NCI-H1417 (cell line): ENCODE measurements around the gene ELFN2.
"Not testable (repeated sequence)": the region's sequence is repeated elsewhere in the genome, so short reads cannot be mapped to it uniquely, and the experiment has no call there.

Source experiments
- DNase-seq, 3 experiments: peaks; one replicate each; lab custom pipeline; 2025; lab: John Stamatoyannopoulos, UW

ELFN2 gene

GRCh38 chr22:37335806-37336199, 91.5 kb downstream of the ELFN2 start:
- no peak for DNase-seq

- DNase-seq, result peak in 2 of 3 experiments; percentile 52 to 75
These were observed 92.1 kb downstream of the ELFN2 start for GRCh38 chr22:37334859-37335805.

- DNase-seq, result peak in 2 of 3 experiments; percentile 49 to 58
These were observed 92.8 kb downstream of the ELFN2 start for GRCh38 chr22:37334461-37334858.

- no peak for DNase-seq
These were observed 93.4 kb downstream of the ELFN2 start for GRCh38 chr22:37333724-37334460.

- no peak for DNase-seq
These were observed 95.3 kb downstream of the ELFN2 start for GRCh38 chr22:37331856-37332536.

- peak in 1 of 3 experiments; percentile 13 for DNase-seq
These were observed 96.2 kb downstream of the ELFN2 start for GRCh38 chr22:37331034-37331428.

- DNase-seq, result peak; percentile 34 to 74 (median 40)
These were observed 96.9 kb downstream of the ELFN2 start for GRCh38 chr22:37330200-37331033.

GRCh38 chr22:37329238-37330140, 97.8 kb downstream of the ELFN2 start:
- DNase-seq, result no peak

- not testable (repeated sequence) for DNase-seq
These were observed 98.6 kb downstream of the ELFN2 start for GRCh38 chr22:37328538-37329237.

- no peak for DNase-seq
These were observed 99.3 kb downstream of the ELFN2 start for GRCh38 chr22:37328017-37328416.

GRCh38 chr22:37326726-37327125, 100.6 kb downstream of the ELFN2 start:
- DNase-seq, result no peak

- no peak for DNase-seq
These were observed 102.3 kb downstream of the ELFN2 start for GRCh38 chr22:37325039-37325395.

GRCh38 chr22:37324340-37325038, 102.8 kb downstream of the ELFN2 start:
- peak in 2 of 3 experiments; percentile 23 to 24 for DNase-seq

- DNase-seq, result peak in 1 of 3 experiments; percentile 26
These were observed 106.3 kb downstream of the ELFN2 start for GRCh38 chr22:37320726-37321677.

GRCh38 chr22:37319469-37319868, 107.8 kb downstream of the ELFN2 start:
- no peak for DNase-seq

- no peak for DNase-seq
These were observed 108.7 kb downstream of the ELFN2 start for GRCh38 chr22:37318364-37319109.
